ENCODE results near the gene DPP6.

DPP6 gene

DNA sequence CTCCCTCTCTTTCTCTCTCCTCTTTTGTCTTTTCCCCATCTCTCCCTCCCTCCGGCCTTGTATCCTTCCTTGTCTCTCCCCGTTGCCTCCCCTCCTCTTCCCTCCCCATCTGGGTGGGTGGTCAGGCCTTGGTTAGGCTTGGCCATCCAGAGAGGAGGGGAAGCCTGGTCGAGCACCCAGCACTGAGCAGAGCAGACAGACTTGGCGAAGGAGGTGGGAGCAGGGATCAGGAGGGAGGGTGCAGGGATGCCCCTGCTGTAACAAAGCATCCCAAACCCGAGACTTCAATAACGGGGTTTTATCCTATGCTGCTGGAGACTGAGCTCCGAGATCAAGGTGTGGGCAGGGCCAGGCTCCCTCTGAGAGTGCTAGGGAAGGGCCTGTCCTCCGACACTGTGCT, 853.4 kb downstream of the DPP6 start:
- Histone ChIP-seq H3K4me2 (ENCODE audit: low read depth, low read length, poor library complexity, severe bottlenecking) (no peak overlapping the region), H3K4me1 (ENCODE audit: insufficient read depth, low read length, poor library complexity, severe bottlenecking) (peaks cover 12% of the 10 kb centered on the region), H3K9me2 (replicated peaks; ENCODE audit: low read depth, low read length) (no peaks in the 10 kb centered on the region), H3F3A (ENCODE audit: low read depth) (0 out of 2 replicates have a peak, but pooled peaks cover 6% of the 10 kb centered on the region), H2AFZ (ENCODE audit: low read length) (no peak overlapping the region), H3K27me3 (ENCODE audit: insufficient read depth, low read length, poor library complexity, severe bottlenecking) (no peaks in the 10 kb centered on the region), H3K9me3 (ENCODE audit: insufficient read depth, low read depth, low read length) (no peaks in the 10 kb centered on the region), H4K20me1 (ENCODE audit: insufficient read depth, low read length, poor library complexity, severe bottlenecking) (no peaks in the 10 kb centered on the region), H3K36me3 (ENCODE audit: insufficient read depth, low read length) (no peaks in the 10 kb centered on the region), H3K79me2 (ENCODE audit: insufficient read depth, low read length) (no peaks in the 10 kb centered on the region), H3K9ac (ENCODE audit: low read depth, low read length, poor library complexity, severe bottlenecking) (no peak overlapping the region), H3K4me3 (ENCODE audit: low read length, poor library complexity, severe bottlenecking) (no peak overlapping the region)
- TF ChIP-seq, protein P1, sequence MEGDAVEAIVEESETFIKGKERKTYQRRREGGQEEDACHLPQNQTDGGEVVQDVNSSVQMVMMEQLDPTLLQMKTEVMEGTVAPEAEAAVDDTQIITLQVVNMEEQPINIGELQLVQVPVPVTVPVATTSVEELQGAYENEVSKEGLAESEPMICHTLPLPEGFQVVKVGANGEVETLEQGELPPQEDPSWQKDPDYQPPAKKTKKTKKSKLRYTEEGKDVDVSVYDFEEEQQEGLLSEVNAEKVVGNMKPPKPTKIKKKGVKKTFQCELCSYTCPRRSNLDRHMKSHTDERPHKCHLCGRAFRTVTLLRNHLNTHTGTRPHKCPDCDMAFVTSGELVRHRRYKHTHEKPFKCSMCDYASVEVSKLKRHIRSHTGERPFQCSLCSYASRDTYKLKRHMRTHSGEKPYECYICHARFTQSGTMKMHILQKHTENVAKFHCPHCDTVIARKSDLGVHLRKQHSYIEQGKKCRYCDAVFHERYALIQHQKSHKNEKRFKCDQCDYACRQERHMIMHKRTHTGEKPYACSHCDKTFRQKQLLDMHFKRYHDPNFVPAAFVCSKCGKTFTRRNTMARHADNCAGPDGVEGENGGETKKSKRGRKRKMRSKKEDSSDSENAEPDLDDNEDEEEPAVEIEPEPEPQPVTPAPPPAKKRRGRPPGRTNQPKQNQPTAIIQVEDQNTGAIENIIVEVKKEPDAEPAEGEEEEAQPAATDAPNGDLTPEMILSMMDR (conservative IDR thresholded peaks at IDR 0.05; ENCODE audit: low read length): no peak
- no peak for TF ChIP-seq EZH2phosphoT487 (IDR thresholded peaks at IDR 0.05; ENCODE audit: borderline replicate concordance)

DNA sequence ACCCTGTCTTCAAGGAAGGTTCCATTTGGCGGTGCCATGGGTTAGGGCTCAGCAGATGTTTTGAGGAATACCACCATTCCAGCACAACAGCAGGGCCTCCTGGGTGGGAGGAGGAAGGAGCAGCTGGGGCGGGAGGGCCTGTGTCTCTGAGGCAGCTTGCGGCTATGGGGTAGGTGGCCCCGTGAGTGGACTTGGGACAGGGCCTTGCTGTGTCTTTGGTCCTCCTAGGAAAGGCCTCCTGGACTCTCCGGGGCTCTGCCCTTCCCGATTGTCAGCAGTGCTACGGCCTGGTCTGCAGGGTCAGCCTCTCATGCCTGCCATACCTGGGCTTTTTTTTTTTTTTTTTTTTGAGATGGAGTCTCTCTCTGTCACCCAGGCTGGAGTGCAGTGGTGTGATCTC, 854.0 kb downstream of the DPP6 start:
- Histone ChIP-seq H3K9ac (ENCODE audit: low read depth, low read length, poor library complexity, severe bottlenecking) (no peak overlapping the region), H3K4me3 (ENCODE audit: low read length, poor library complexity, severe bottlenecking) (no peak overlapping the region), H3K79me2 (ENCODE audit: insufficient read depth, low read length) (no peaks in the 10 kb centered on the region), H3K9me3 (ENCODE audit: insufficient read depth, low read depth, low read length) (no peaks in the 10 kb centered on the region), H3K27me3 (ENCODE audit: insufficient read depth, low read length, poor library complexity, severe bottlenecking) (no peaks in the 10 kb centered on the region), H3K4me1 (ENCODE audit: insufficient read depth, low read length, poor library complexity, severe bottlenecking) (peaks cover 12% of the 10 kb centered on the region), H3K9me2 (replicated peaks; ENCODE audit: low read depth, low read length) (no peaks in the 10 kb centered on the region), H3K4me2 (ENCODE audit: low read depth, low read length, poor library complexity, severe bottlenecking) (no peak overlapping the region), H2AFZ (ENCODE audit: low read length) (no peak overlapping the region), H4K20me1 (ENCODE audit: insufficient read depth, low read length, poor library complexity, severe bottlenecking) (no peaks in the 10 kb centered on the region), H3K36me3 (ENCODE audit: insufficient read depth, low read length) (no peaks in the 10 kb centered on the region), H3F3A (ENCODE audit: low read depth) (0 out of 2 replicates have a peak, but pooled peaks cover 6% of the 10 kb centered on the region)
- TF ChIP-seq, protein P1 (conservative IDR thresholded peaks at IDR 0.05; ENCODE audit: low read length): no peak
- TF ChIP-seq EZH2phosphoT487 (IDR thresholded peaks at IDR 0.05; ENCODE audit: borderline replicate concordance): no peak

DNA sequence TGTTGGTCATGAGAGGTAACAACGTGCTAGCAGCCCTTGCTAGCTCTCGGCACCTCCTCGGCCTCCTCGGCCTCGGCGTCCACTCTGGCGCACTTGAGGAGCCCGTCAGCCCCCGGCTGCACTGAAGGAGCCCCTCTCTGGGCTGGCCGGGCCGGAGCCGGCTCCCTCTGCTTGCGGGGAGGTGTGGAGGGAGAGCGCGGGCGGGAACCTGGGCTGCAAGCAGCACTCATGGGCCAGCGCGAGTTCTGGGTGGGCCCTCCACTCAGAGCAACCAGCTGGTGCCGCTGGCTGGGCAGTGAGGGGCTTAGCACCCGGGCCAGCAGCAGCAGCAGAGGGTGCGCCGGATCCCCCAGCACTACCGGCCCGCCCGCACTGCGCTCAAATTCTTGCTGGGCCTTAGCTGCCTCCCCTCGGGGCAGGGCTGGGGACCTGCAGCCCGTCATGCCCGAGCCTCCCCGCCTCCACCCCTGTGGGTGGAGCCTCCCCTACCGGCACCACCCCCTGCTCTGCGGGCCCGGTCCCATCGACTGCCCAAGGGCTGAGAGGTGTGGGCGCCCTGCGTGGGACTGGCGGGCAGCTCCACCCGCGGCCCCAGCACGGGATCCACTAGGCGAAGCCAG, 854.6 kb downstream of the DPP6 start:
- no peak for TF ChIP-seq EZH2phosphoT487 (IDR thresholded peaks at IDR 0.05; ENCODE audit: borderline replicate concordance)
- TF ChIP-seq, protein P1 (conservative IDR thresholded peaks at IDR 0.05; ENCODE audit: low read length): no peak
- H3K9me3 ChIP-seq (ENCODE audit: insufficient read depth, low read depth, low read length): no peaks in the 10 kb centered on the region
- peaks cover 12% of the 10 kb centered on the region for H3K4me1 ChIP-seq (ENCODE audit: insufficient read depth, low read length, poor library complexity, severe bottlenecking)

More for the DNA sequence above, 854.6 kb downstream of the DPP6 start:
- Histone ChIP-seq H3K4me2 (ENCODE audit: low read depth, low read length, poor library complexity, severe bottlenecking) (no peak overlapping the region), H2AFZ (ENCODE audit: low read length) (no peak overlapping the region), H3K9ac (ENCODE audit: low read depth, low read length, poor library complexity, severe bottlenecking) (no peak overlapping the region), H3K79me2 (ENCODE audit: insufficient read depth, low read length) (no peaks in the 10 kb centered on the region), H4K20me1 (ENCODE audit: insufficient read depth, low read length, poor library complexity, severe bottlenecking) (no peaks in the 10 kb centered on the region), H3F3A (ENCODE audit: low read depth) (0 out of 2 replicates have a peak, but pooled peaks cover 6% of the 10 kb centered on the region), H3K27me3 (ENCODE audit: insufficient read depth, low read length, poor library complexity, severe bottlenecking) (no peaks in the 10 kb centered on the region), H3K36me3 (ENCODE audit: insufficient read depth, low read length) (no peaks in the 10 kb centered on the region), H3K9me2 (replicated peaks; ENCODE audit: low read depth, low read length) (no peaks in the 10 kb centered on the region), H3K4me3 (ENCODE audit: low read length, poor library complexity, severe bottlenecking) (no peak overlapping the region)

Measured in Loucy (cell line).